Body of pancreas (tissue), 4 donors: ENCODE data around the gene GPRIN3. TPM values are rescaled to one million over a fixed set of nuclear protein-coding genes. Genes with fewer than 3 reads are reported as not detected.

Experiments
- ATAC-seq: fragments of 150-250 bp; one replicate; pipeline ENCODE4 v1.9.1; 2016
- DNase-seq, 4 donors: peaks; one replicate each; pipeline ENCODE4 v3.0.0-alpha.2; 2019
- H3K27ac ChIP-seq, 4 donors: fragments of 200-600 bp; sonication (generic); 1 replicate in 3 of 4; 2 replicates in 1 of 4; pipeline versions ENCODE4 v1.5.1 to v1.6.1; 2016 to 2019; ENCODE audit warnings: mild to moderate bottlenecking in 1 of 4, mixed read lengths in 1 of 4, moderate library complexity in 1 of 4
- H3K27me3 ChIP-seq, 2 donors: fragments of 200-600 bp; sonication (generic); one replicate each; pipeline ENCODE4 v1.6.0; 2016; ENCODE audit warnings: mild to moderate bottlenecking in 1 of 2
- H3K36me3 ChIP-seq, 2 donors: fragments of 200-600 bp; sonication (generic); replicated peaks in 1 of 2; 2 replicates each; pipeline ENCODE4 v1.5.1; 2016; ENCODE audit warnings: low read depth in 2 of 2; ENCODE audit not compliant: insufficient read depth in 1 of 2
- H3K4me1 ChIP-seq: fragments of 200-600 bp; sonication (generic); one replicate; pipeline ENCODE4 v1.6.0; 2016
- H3K4me3 ChIP-seq, 2 donors: fragments of 200-600 bp; sonication (generic); 1 replicate in 1 of 2; 2 replicates in 1 of 2; pipeline ENCODE4 v1.5.1; 2016 to 2019
- H3K9me3 ChIP-seq, 3 donors: fragments of 200-600 bp; sonication (generic); 1 replicate in 2 of 3; 2 replicates in 1 of 3; pipeline ENCODE4 v1.5.1; 2016
- CTCF ChIP-seq, 7 experiments: fragments of 450-650 bp in 4 of 7; fragments of 200-600 bp in 3 of 7; sonication (generic) in 3 of 7; IDR thresholded peaks; one replicate each; pipeline ENCODE4 v1.5.1; 2016 to 2019; ENCODE audit warnings: antibody characterized with exemption in 7 of 7
- POLR2A ChIP-seq, 3 donors: fragments of 450-650 bp; IDR thresholded peaks; one replicate each; pipeline ENCODE4 v1.6.1; 2016; ENCODE audit warnings: antibody characterized with exemption in 3 of 3, mild to moderate bottlenecking in 2 of 3
- WGBS, 2 donors: methylation state at CpG; one replicate each; pipeline ENCODE4 v1.1.5; 2017; 5-methylcytosine and 5-hydroxymethylcytosine counted together
- intact Hi-C: fragments of 100-400 bp; cut with DNase I; formaldehyde crosslinking; loops from one replicate; pipeline ENCODE4 v1.15.1; 2023
- total RNA-seq, 2 donors: library from RNA; depleted of rRNA; stranded (reverse); fragments of >200 nt; gene quantifications; one replicate each; pipeline ENCODE4 v1.1.0, GENCODE V29; 2016

The GPRIN3 gene
- total RNA-seq, 2 donors from 2014 or later, result 5.3 to 9.3 TPM

GRCh38 chr4:89248879-89249281 lies 58.7 kb downstream of the GPRIN3 start:
- peaks cover 75% of the 10 kb centered on the region for H3K4me1 ChIP-seq
- DNase-seq (peak; percentile 78 to 85 (median 82)), ATAC-seq (peak; percentile 81)
- WGBS, 2 donors, result 33 to 38% methylated on average over 10 to 11 of the region's 11 CpGs
- no peaks in the 10 kb centered on the region for H3K36me3 ChIP-seq
- no peaks in the 10 kb centered on the region for H3K27me3 ChIP-seq
- TF ChIP-seq CTCF (IDR thresholded peaks at IDR 0.05), result no peak
- TF ChIP-seq POLR2A (IDR thresholded peaks at IDR 0.05), result peak; percentile 48 to 87 (median 84)
- H3K4me3 ChIP-seq, result peak overlapping the region; percentile 6 to 12
- no peaks in the 10 kb centered on the region for H3K9me3 ChIP-seq
- peak overlapping the region; percentile 80 to 93 (median 86) for H3K27ac ChIP-seq
- intact Hi-C loops, result no loop called here

DNA sequence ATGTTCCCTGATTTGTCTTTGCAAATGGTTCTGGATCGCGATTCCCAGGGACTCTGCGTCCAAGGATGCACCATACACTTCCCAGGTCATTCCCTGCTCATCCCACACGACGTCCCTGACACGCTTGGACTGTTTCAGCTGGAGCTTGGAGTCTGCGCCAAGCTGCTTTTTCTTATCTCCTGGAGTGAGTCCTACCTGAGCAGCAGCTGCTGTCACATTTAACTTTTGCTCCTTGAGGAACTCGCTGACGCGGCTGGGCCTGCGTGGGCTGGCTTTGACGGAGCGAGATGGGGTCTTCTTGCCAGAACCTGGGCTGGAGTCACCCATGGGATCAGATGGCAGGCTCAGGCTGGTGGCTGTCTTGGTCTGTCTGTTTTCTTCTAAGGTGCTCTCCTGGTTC lies 59.6 kb downstream of the GPRIN3 start:
- ATAC-seq (peak; percentile 59), DNase-seq (peak; percentile 61 to 78 (median 66))
- TF ChIP-seq CTCF (IDR thresholded peaks at IDR 0.05), result no peak
- peak in 2 of 3 donors; percentile 34 to 44 for TF ChIP-seq POLR2A (IDR thresholded peaks at IDR 0.05)
- H3K36me3 ChIP-seq, result no peaks in the 10 kb centered on the region
- H3K4me1 ChIP-seq, result peaks cover 76% of the 10 kb centered on the region
- H3K27ac ChIP-seq, result peak overlapping the region; percentile 80 to 93 (median 86)
- 40 to 41% methylated on average over 11 to 13 of the region's 13 CpGs for WGBS, 2 donors
- intact Hi-C loops, result no loop called here
- H3K27me3 ChIP-seq, result no peaks in the 10 kb centered on the region
- no peaks in the 10 kb centered on the region for H3K9me3 ChIP-seq
- H3K4me3 ChIP-seq, result no peak overlapping the region

- TF ChIP-seq CTCF (IDR thresholded peaks at IDR 0.05), result no peak
- TF ChIP-seq POLR2A (IDR thresholded peaks at IDR 0.05), result no peak
- DNase-seq, result peak; percentile 66 to 77 (median 73)
- Histone ChIP-seq H3K9me3 (no peaks in the 10 kb centered on the region), H3K36me3 (no peaks in the 10 kb centered on the region), H3K27me3 (no peaks in the 10 kb centered on the region), H3K4me1 (peaks cover 64% of the 10 kb centered on the region), H3K4me3 (no peak overlapping the region), H3K27ac (peak overlapping the region; percentile 0 to 67 (median 50))
- intact Hi-C loops, result no loop called here
- 36 to 39% methylated on average over 2 of the region's 2 CpGs for WGBS, 2 donors
- ATAC-seq, result peak; percentile 65
These were observed 62.1 kb downstream of the GPRIN3 start for GRCh38 chr4:89245459-89245858.

GRCh38 chr4:89243733-89244252 lies 63.8 kb downstream of the GPRIN3 start:
- Histone ChIP-seq H3K27me3 (no peaks in the 10 kb centered on the region), H3K4me1 (peaks cover 60% of the 10 kb centered on the region), H3K9me3 (no peaks in the 10 kb centered on the region), H3K27ac (peak overlapping the region; percentile 27 to 67 (median 56)), H3K36me3 (no peaks in the 10 kb centered on the region), H3K4me3 (no peak overlapping the region)
- TF ChIP-seq POLR2A (IDR thresholded peaks at IDR 0.05), result no peak
- TF ChIP-seq CTCF (IDR thresholded peaks at IDR 0.05), result no peak
- no peak for DNase-seq
- ATAC-seq, result no peak
- intact Hi-C loops, result no loop called here
